ENCODE measurements around the gene NUP210L.

- TF ChIP-seq CTCF (IDR thresholded peaks at IDR 0.05 in 4 of 5, conservative IDR thresholded peaks at IDR 0.05 in 1 of 5) (no peak), POLR2A (IDR thresholded peaks at IDR 0.05) (no peak)
Observed at GRCh38 chr1:154137888-154138287, 17.0 kb downstream of the NUP210L start.
